Fibroblast of lung (primary cell): ENCODE data around the gene DUS4L. TPM values are rescaled to one million over a fixed set of nuclear protein-coding genes. Genes with fewer than 3 reads are reported as not detected.

Experiments
- DNase-seq, 2 donors: peaks; one replicate each; pipeline versions ENCODE4 v3.0.0 to v3.0.0-alpha.2; 2010; ENCODE audit warnings: low read depth in 2 of 2
- H2AFZ ChIP-seq: 2 replicates; pipeline ENCODE4 v1.5.1; 2012; ENCODE audit warnings: low read length, control low read depth, inconsistent platforms
- H3K27ac ChIP-seq: 2 replicates; pipeline ENCODE4 v1.5.1; 2011; ENCODE audit warnings: low read length, control low read depth; ENCODE audit not compliant: insufficient read depth
- H3K27me3 ChIP-seq: 2 replicates; pipeline ENCODE4 v1.5.1; 2011; ENCODE audit warnings: mild to moderate bottlenecking, low read length; ENCODE audit not compliant: control insufficient read depth, insufficient read depth
- H3K36me3 ChIP-seq: 2 replicates; pipeline ENCODE4 v1.5.1; 2011; ENCODE audit warnings: low read length; ENCODE audit not compliant: control insufficient read depth, insufficient read depth
- H3K4me1 ChIP-seq: 2 replicates; pipeline ENCODE4 v1.5.1; 2011; ENCODE audit warnings: low read length; ENCODE audit not compliant: control insufficient read depth, insufficient read depth; ENCODE audit errors: extremely low read depth
- H3K4me2 ChIP-seq: 2 replicates; pipeline ENCODE4 v1.5.1; 2011; ENCODE audit warnings: low read length, control low read depth; ENCODE audit not compliant: insufficient read depth; ENCODE audit errors: extremely low read depth
- H3K4me3 ChIP-seq, 4 experiments: fragments of 200-600 bp in 1 of 4; sonication (generic) in 1 of 4; replicated peaks in 1 of 4; 2 replicates each; pipeline ENCODE4 v1.5.1; 2011 to 2016; ENCODE audit warnings: low read length in 4 of 4, low read depth in 3 of 4, mild to moderate bottlenecking in 3 of 4, control low read depth in 2 of 4, inconsistent platforms in 1 of 4, mixed read lengths in 1 of 4; ENCODE audit not compliant: insufficient read depth in 1 of 4; ENCODE audit errors: control extremely low read depth in 1 of 4
- H3K79me2 ChIP-seq: 2 replicates; pipeline ENCODE4 v1.5.1; 2012; ENCODE audit warnings: mild to moderate bottlenecking, low read length, inconsistent platforms; ENCODE audit not compliant: control insufficient read depth, insufficient read depth
- H3K9ac ChIP-seq: 2 replicates; pipeline ENCODE4 v1.5.1; 2011; ENCODE audit warnings: mild to moderate bottlenecking, low read length, control low read depth; ENCODE audit not compliant: insufficient read depth
- H3K9me3 ChIP-seq: 2 replicates; pipeline ENCODE4 v1.5.1; 2012; ENCODE audit warnings: low read depth, low read length; ENCODE audit not compliant: control insufficient read depth, insufficient read depth
- H4K20me1 ChIP-seq: 2 replicates; pipeline ENCODE4 v1.5.1; 2011; ENCODE audit warnings: low read length; ENCODE audit not compliant: control insufficient read depth, insufficient read depth; ENCODE audit errors: extremely low read depth
- EZH2 ChIP-seq: IDR thresholded peaks from 2 replicates; pipeline ENCODE4 v1.5.1; 2012; ENCODE audit warnings: low read length, control low read depth, mild to moderate bottlenecking; ENCODE audit errors: missing control alignments
- polyA plus RNA-seq, 2 donors: library from polyadenylated mRNA; depleted of rRNA in 1 of 2; stranded (reverse) in 1 of 2; unstranded in 1 of 2; fragments of >200 nt; gene quantifications; 2 replicates each; pipeline ENCODE4 v1.2.1, GENCODE V29; 2011 to 2012; ENCODE audit warnings: missing spikeins in 1 of 2
- total RNA-seq: library from RNA; depleted of rRNA; stranded (reverse); fragments of >200 nt; gene quantifications from 2 replicates; pipeline ENCODE4 v1.2.1, GENCODE V29; 2014
- TF ChIP-seq, protein P1 (sequence below), 2 donors: IDR thresholded peaks in 1 of 2; conservative IDR thresholded peaks in 1 of 2; 1 replicate in 1 of 2; 2 replicates in 1 of 2; pipeline ENCODE4 v1.5.1; 2011 to 2012; ENCODE audit warnings: low read length in 2 of 2, control low read depth in 1 of 2, inconsistent platforms in 1 of 2, low read depth in 1 of 2, mild to moderate bottlenecking in 1 of 2

The DUS4L gene
- total and polyA plus RNA-seq, 2 donors (not counting 1 experiment from before 2014, with no cell fraction given): 5.5 to 8.8 TPM

DNA sequence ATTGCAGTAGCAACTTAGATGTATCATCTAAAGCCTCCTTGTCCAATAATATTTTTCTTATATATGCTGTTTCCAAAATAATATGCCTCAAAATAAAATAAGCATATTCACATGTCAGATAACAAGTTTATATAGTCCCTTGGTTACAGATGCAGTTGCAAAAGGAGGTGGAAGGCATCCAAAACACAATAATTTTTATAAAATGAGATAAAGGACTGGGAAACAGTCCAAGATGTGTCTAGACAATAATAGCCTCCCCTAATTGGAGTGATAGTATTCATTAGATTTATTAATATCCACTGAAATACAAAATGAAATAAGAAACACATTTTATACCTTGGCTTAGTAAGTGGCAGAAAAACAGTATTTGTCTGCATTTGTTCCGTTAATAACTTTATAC is 46.6 kb downstream of the DUS4L start:
- H3K79me2 ChIP-seq: no peaks in the 10 kb centered on the region
- no peak overlapping the region for H3K4me3 ChIP-seq
- DNase-seq: peak; percentile 17 to 47
- H2AFZ ChIP-seq: no peak overlapping the region
- no peaks in the 10 kb centered on the region for H3K36me3 ChIP-seq
- H3K9ac ChIP-seq: no peak overlapping the region
- no peaks in the 10 kb centered on the region for H3K27me3 ChIP-seq
- no peak overlapping the region for H3K4me2 ChIP-seq
- no peak overlapping the region for H3K27ac ChIP-seq
- TF ChIP-seq, protein P1, sequence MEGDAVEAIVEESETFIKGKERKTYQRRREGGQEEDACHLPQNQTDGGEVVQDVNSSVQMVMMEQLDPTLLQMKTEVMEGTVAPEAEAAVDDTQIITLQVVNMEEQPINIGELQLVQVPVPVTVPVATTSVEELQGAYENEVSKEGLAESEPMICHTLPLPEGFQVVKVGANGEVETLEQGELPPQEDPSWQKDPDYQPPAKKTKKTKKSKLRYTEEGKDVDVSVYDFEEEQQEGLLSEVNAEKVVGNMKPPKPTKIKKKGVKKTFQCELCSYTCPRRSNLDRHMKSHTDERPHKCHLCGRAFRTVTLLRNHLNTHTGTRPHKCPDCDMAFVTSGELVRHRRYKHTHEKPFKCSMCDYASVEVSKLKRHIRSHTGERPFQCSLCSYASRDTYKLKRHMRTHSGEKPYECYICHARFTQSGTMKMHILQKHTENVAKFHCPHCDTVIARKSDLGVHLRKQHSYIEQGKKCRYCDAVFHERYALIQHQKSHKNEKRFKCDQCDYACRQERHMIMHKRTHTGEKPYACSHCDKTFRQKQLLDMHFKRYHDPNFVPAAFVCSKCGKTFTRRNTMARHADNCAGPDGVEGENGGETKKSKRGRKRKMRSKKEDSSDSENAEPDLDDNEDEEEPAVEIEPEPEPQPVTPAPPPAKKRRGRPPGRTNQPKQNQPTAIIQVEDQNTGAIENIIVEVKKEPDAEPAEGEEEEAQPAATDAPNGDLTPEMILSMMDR (conservative IDR thresholded peaks at IDR 0.05 in 1 of 2, IDR thresholded peaks at IDR 0.05 in 1 of 2; ENCODE audit: low read depth in 1 of 2, low read length in 2 of 2): no peak
- TF ChIP-seq EZH2: no peak
- H4K20me1 ChIP-seq: no peaks in the 10 kb centered on the region
- H3K4me1 ChIP-seq: no peaks in the 10 kb centered on the region
- no peaks in the 10 kb centered on the region for H3K9me3 ChIP-seq

DNA sequence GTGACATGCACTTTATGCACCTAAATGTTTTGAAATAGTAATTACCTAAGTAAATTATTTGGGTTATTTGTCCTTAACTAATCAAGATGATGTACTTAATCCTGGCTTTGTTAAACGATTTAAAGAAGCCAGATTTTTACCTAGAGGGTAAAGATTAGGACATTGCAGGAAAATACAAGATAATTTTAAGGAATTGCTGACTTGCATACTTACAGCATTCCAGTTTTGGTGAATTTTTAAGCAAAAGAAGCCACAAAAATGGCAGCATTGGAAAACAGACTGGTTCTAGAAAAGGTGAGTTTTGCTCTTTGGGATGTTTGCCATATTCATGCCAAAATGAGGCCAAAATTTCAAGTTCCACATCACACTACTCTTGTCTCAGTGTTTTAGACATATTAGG is 49.7 kb downstream of the DUS4L start:
- Histone ChIP-seq H3K36me3 (no peaks in the 10 kb centered on the region), H3K4me1 (no peaks in the 10 kb centered on the region)

DNA sequence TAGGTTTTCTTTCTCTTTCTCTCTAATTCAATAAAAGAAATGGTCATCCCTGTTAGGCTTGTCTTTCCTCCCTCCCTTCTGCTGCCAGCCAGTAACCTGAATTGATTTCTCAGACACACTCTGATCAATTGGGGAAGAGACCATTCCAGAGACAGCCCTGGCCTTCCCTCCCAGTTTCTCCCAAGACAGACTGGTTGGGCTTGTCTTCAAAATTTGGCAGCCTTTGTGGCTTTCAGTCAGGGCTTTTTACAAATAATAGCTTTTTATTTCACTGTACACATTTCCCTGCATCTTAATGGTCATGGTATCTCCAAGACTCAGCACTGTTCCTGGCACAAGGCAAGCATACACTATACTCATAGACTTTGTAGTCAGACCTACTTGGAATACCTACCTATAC is 50.2 kb downstream of the DUS4L start:
- no peak overlapping the region for H3K4me2 ChIP-seq
- H3K4me1 ChIP-seq: no peaks in the 10 kb centered on the region
- H3K79me2 ChIP-seq: no peaks in the 10 kb centered on the region
- peak; percentile 17 to 20 for DNase-seq
- H3K4me3 ChIP-seq: no peak overlapping the region
- no peak for TF ChIP-seq EZH2
- H2AFZ ChIP-seq: no peak overlapping the region
- no peaks in the 10 kb centered on the region for H4K20me1 ChIP-seq
- no peaks in the 10 kb centered on the region for H3K9me3 ChIP-seq
- H3K9ac ChIP-seq: no peak overlapping the region
- no peaks in the 10 kb centered on the region for H3K36me3 ChIP-seq
- no peak overlapping the region for H3K27ac ChIP-seq
- H3K27me3 ChIP-seq: no peaks in the 10 kb centered on the region

More for the DNA sequence above, 49.7 kb downstream of the DUS4L start:
- Histone ChIP-seq H4K20me1 (no peaks in the 10 kb centered on the region), H3K9ac (no peak overlapping the region), H3K4me3 (no peak overlapping the region), H3K79me2 (no peaks in the 10 kb centered on the region), H3K4me2 (no peak overlapping the region), H2AFZ (no peak overlapping the region), H3K9me3 (no peaks in the 10 kb centered on the region), H3K27ac (no peak overlapping the region), H3K27me3 (no peaks in the 10 kb centered on the region)
- DNase-seq: no peak
- TF ChIP-seq EZH2: no peak
- TF ChIP-seq, protein P1 (conservative IDR thresholded peaks at IDR 0.05 in 1 of 2, IDR thresholded peaks at IDR 0.05 in 1 of 2; ENCODE audit: low read depth in 1 of 2, low read length in 2 of 2): no peak
